GM10266 (cell line): ENCODE data around the gene COBLL1.

ENCODE experiments used
- DNase-seq: peaks from one replicate; pipeline ENCODE4 v3.0.0; 2012; ENCODE audit errors: extremely low spot score
- CTCF ChIP-seq: IDR thresholded peaks from 2 replicates; pipeline ENCODE4 v1.5.1; 2012; ENCODE audit warnings: mild to moderate bottlenecking, low read depth; ENCODE audit not compliant: control insufficient read depth, insufficient read depth; ENCODE audit errors: missing control alignments

The COBLL1 gene

DNA sequence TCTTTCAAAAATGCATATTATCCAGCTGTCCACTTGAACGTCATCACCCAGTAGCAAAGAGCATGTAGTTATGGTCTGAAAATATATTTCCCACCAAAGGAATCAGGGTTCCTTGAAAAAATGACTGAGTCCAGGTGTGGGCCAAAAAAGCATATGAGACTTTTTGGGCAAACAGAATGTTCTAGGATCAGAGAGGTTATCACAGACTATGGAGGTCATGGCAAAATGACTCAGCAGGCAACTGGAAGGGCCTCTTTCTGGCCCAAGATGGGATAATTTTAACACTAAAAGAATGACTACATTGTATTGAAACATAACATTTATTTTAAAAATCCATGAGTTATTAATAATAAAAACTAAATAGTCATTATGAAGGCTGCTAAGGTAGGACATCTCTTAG, 77.1 kb downstream of the COBLL1 start:
- TF ChIP-seq CTCF = no peak
- no peak for DNase-seq

DNA sequence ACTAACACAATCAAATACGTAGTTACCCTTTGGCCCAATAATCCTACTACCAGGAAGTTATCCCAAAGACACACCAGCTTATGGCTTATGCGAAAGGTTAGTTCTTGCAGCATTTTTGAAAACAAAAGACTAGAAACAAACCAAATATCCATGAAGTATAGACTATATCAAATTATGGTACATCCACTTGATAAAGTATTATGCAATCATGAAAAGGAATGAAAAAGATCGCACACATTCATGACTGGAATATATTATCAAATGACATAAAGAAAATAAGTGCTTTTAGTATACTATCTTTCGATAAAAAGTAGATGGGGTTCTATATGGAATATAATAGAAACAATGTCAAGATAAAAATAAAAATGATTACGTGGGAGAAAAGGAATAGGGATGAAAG, 78.2 kb downstream of the COBLL1 start:
- no peak for DNase-seq

DNA sequence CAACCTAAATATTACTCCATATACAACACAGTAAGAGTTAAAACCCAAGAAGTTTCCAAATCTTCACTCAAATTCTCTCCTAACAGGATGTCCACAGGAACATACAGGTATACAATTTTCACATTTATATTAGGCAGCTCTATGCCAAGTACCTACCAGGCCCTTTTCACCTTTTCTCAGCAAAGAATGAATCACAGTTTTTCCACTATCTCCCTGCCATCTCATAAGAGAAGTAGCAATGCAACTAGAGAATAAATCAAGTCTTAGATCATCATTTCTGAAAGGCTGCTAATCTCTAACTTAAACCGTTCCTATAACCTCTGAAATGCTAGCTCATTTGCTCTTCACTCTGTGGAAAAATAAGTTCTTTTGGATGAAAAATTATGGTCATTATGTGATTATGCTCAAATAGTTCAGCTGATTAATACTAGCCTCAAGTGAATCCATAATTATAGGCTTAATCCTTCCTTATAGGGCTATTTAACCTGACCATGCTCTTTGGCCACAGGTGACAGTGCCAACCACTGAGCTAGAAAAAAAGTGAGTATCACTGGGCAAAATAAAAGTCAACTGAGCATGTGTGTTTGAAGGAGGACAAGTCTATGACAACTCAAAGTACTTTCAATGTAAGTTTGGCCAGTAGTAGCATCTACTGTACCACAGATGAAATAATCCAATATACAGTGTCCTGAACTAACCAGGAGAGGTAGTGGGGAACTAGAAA, 79.7 kb downstream of the COBLL1 start:
- no peak for DNase-seq
- no peak for TF ChIP-seq CTCF

More for the DNA sequence above, 78.2 kb downstream of the COBLL1 start:
- no peak for TF ChIP-seq CTCF

- peak; percentile 17 for DNase-seq
Observed at GRCh38 chr2:164761201-164761600, 80.4 kb downstream of the COBLL1 start.

- TF ChIP-seq CTCF = no peak
- DNase-seq = no peak
Observed at GRCh38 chr2:164760179-164760578, 81.4 kb downstream of the COBLL1 start.

DNA sequence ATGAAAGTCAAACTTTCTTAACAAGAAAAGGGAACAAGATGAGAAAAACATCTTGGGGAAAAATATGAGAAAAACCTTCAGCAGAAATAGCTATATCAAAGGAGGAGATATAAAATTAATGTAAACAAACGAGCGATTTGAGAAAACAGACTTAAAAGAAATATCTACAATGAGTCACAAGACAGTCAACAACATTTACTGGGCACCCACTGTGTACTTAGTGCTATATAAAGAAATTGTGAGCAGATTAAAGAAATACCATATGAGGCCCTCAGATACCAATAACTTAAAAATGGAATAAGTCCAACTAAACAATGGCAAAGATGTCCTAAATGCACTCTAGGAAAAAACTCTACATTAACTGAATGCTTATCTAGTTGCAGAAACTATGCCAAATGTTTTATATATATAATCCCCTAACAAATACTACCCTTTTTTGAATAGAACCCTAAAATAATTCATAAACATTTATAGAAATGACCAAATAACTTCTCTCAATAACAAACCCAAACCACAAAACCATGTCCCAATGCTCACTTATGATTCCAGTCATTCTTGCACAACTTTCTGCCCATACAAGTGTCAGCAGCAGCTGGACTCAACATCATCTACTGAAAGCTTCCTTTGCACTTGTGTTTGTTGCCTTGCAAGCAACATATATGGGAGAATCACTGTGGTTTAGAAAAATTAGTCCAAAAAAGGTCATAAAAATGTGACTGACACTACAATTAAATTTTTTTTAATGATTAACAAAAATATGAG, 83.5 kb downstream of the COBLL1 start:
- DNase-seq = no peak
- TF ChIP-seq CTCF = no peak

DNA sequence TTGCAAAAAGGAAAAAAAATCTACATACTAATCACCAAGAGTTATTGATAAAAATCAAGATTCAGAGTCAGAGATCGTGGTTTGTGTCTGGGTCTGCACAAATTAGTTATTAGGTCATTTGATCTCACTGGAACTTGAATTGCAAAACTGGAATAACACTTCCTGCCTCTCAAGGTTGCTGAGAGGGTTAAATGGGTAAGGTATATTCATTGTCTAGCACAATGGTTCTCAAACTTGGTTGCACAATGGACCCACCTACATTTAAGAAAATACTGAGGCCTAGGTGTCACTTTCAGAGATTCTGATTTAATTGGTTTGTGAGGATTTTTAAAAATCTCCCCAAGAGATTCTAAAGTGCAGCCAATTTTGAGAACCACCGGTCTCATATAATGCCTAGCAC, 84.8 kb downstream of the COBLL1 start:
- no peak for TF ChIP-seq CTCF
- no peak for DNase-seq

- TF ChIP-seq CTCF = no peak
- no peak for DNase-seq
Observed at GRCh38 chr2:164755952-164756351, 85.7 kb downstream of the COBLL1 start.
